ENCODE results near the gene IMPACT. TPM values are rescaled to one million over a fixed set of nuclear protein-coding genes. Genes with fewer than 3 reads are reported as not detected.

IMPACT gene
- total RNA-seq, 1 donor from 2014 or later: 13.6 TPM

GRCh38 chr18:24500217-24500616 is 73.7 kb downstream of the IMPACT start:
- intact Hi-C loops (cut with micrococcal nuclease): no loop called here
- Mint-ChIP-seq H3K4me3 (no peak overlapping the region), H3K27me3 (peaks cover 6% of the 10 kb centered on the region), H3K4me1 (no peaks in the 10 kb centered on the region), H3K36me3 (ENCODE audit: low read depth) (no peaks in the 10 kb centered on the region), H3K9me3 (no peaks in the 10 kb centered on the region), H3K27ac (no peak overlapping the region)
- DNase-seq: no peak

DNA sequence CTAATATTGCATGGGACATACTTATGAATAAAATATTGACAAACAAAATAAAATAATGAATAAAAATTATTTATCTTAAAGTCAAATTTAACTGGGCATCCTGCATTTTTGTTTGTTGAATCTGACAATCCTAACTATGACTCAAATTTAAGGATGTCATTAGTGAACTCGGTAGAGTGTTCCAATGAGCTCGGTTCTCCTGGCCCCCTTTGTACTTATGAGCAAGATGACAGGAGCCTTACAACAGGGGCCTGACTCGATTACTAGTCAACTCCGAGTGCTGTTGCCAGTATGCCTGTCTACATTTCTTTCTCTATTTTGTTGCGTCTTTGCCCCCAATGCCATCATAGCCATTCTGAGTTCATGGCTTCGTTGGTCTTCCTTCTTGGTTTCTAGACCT is 74.3 kb downstream of the IMPACT start:
- peaks cover 5% of the 10 kb centered on the region for H3K27me3 Mint-ChIP-seq
- no peaks in the 10 kb centered on the region for H3K9me3 Mint-ChIP-seq
- H3K36me3 Mint-ChIP-seq (ENCODE audit: low read depth): no peaks in the 10 kb centered on the region
- no peaks in the 10 kb centered on the region for H3K4me1 Mint-ChIP-seq
- intact Hi-C loops (cut with micrococcal nuclease): no loop called here
- no peak for DNase-seq
- no peak overlapping the region for H3K27ac Mint-ChIP-seq
- no peak overlapping the region for H3K4me3 Mint-ChIP-seq

DNA sequence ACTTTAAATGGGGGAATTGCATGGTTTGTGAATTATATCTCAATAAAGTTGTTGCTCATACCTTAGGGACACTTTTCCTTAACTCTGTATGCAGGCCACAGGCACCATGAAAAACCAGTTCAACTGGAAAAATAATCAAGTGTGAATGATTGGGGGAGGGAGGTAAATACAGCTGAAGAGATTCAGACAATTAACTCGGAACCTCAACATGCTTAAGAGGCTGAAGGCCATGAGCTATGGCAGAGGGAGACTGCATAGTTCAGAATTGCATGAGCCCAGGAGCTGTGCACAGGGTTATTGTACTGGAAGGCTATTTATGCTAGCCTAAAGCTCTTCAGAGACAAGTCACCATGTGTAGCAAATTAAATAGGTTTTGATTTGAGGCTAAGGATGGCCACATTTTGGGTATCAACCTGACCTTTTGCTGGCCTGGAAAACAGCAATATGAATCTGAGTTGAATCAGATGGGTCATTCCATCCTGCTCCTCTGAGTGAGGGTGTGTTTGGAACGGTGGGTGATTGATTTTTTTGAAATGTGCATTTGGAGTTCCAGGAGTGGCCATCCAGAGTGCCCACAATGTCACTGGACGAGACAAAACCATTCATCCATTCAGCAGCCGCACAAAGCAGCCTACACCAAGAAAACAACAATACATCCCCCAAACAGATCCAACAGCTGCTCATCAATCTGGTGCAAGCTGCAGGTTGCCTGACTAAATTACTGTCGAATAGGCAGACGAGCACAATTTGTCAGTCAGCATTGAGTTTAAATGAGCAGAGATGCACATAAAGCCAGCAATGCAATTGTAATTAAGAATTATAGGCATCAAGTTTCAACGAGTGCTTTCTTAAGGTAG is 76.4 kb downstream of the IMPACT start:
- intact Hi-C loops (cut with micrococcal nuclease): no loop called here
- Mint-ChIP-seq H3K4me1 (no peaks in the 10 kb centered on the region), H3K27me3 (peaks cover 2% of the 10 kb centered on the region), H3K9me3 (no peaks in the 10 kb centered on the region), H3K4me3 (no peak overlapping the region), H3K36me3 (ENCODE audit: low read depth) (no peaks in the 10 kb centered on the region), H3K27ac (no peak overlapping the region)
- no peak for DNase-seq

Other genes with a start within 250 kb of the IMPACT start
- gene OSBPL1A, start 28.8 kb upstream of the IMPACT start, total RNA-seq: 3.1 and 3.5 TPM in 2 replicates
- 0.79 and 1.6 TPM in 2 replicates for gene HRH4, start 34.0 kb downstream of the IMPACT start, total RNA-seq

All from activated CD4-positive, alpha-beta T cell treated with anti-CD3 and anti-CD28 coated beads, Interleukin-2, amount 10 ng/mL, durations not matched to agents 24 days and 14 days (primary cell).